Measurements from ENCODE around the gene ZDHHC7. TPM values are rescaled to one million over a fixed set of nuclear protein-coding genes. Genes with fewer than 3 reads are reported as not detected.

The ZDHHC7 gene
- total and polyA plus RNA-seq, 9 of the 15 experiments (the other 6 are each of a cell fraction or from before 2014, with no cell fraction given), result 1.7 to 49.7 (median 37.4) TPM

- TF ChIP-seq, protein P1, sequence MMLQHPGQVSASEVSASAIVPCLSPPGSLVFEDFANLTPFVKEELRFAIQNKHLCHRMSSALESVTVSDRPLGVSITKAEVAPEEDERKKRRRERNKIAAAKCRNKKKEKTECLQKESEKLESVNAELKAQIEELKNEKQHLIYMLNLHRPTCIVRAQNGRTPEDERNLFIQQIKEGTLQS (IDR thresholded peaks at IDR 0.05), result peak; percentile 43; the same call in 1 of the 2 replicates
- TF ChIP-seq, protein P1 (CRISPR knock-in tag; conservative IDR thresholded peaks at IDR 0.05), result no peak; the same call in 1 of the 2 replicates
- TF ChIP-seq, protein P2, sequence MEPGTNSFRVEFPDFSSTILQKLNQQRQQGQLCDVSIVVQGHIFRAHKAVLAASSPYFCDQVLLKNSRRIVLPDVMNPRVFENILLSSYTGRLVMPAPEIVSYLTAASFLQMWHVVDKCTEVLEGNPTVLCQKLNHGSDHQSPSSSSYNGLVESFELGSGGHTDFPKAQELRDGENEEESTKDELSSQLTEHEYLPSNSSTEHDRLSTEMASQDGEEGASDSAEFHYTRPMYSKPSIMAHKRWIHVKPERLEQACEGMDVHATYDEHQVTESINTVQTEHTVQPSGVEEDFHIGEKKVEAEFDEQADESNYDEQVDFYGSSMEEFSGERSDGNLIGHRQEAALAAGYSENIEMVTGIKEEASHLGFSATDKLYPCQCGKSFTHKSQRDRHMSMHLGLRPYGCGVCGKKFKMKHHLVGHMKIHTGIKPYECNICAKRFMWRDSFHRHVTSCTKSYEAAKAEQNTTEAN (CRISPR knock-in tag; IDR thresholded peaks at IDR 0.05), result 0 out of 2 replicates have a peak, but pooled peaks have one; percentile 36
- TF ChIP-seq SIRT6 (IDR thresholded peaks at IDR 0.05; ENCODE audit: low read depth, low read length), result no peak
- TF ChIP-seq UBTF (IDR thresholded peaks at IDR 0.05; ENCODE audit: borderline replicate concordance in 1 of 2, low read depth in 2 of 2, low read length in 2 of 2), result peak in 1 of 2 experiments; percentile 52; a peak in 1 of 4 replicates
- peak; percentile 47 for TF ChIP-seq JUND (IDR thresholded peaks at IDR 0.05; ENCODE audit: borderline replicate concordance, low read depth, low read length)
- TF ChIP-seq JUND (tag; IDR thresholded peaks at IDR 0.05; ENCODE audit: borderline replicate concordance, low read depth, low read length), result peak; percentile 87; the same call in 1 of the 3 replicates
- TF ChIP-seq VEZF1 (CRISPR knock-in tag; IDR thresholded peaks at IDR 0.05), result peak; percentile 59; the same call in 1 of the 2 replicates
- no peak for TF ChIP-seq CSDE1 (IDR thresholded peaks at IDR 0.05)
- peak in 1 of 2 experiments; percentile 67; a peak in 1 of 4 replicates for TF ChIP-seq ARNT (IDR thresholded peaks at IDR 0.05)
- peak; percentile 95 for TF ChIP-seq SOX6 (IDR thresholded peaks at IDR 0.05)
- no peak for TF ChIP-seq HDAC8 (tag; IDR thresholded peaks at IDR 0.05)
Observed at GRCh38 chr16:85055493-85056210, 44.3 kb upstream of the ZDHHC7 start (continued).

All from K562 (cell line).